Non-pigmented ciliary epithelial cell (primary cell): ENCODE results near the gene PACRG.

Experiments used
- DNase-seq: peaks from one replicate; pipeline ENCODE4 v3.0.0-alpha.2; 2010; ENCODE audit warnings: low read depth

PACRG gene

GRCh38 chr6:163137398-163137881 is 409.7 kb downstream of the PACRG start:
- no peak for DNase-seq

- DNase-seq = no peak
These were observed 418.3 kb downstream of the PACRG start for GRCh38 chr6:163146036-163146435.

- DNase-seq = no peak
These were observed 420.2 kb downstream of the PACRG start for GRCh38 chr6:163147994-163148393.

GRCh38 chr6:163148451-163149278 is 420.9 kb downstream of the PACRG start:
- DNase-seq = no peak

- no peak for DNase-seq
These were observed 421.6 kb downstream of the PACRG start for GRCh38 chr6:163149279-163149848.

- no peak for DNase-seq
These were observed 423.4 kb downstream of the PACRG start for GRCh38 chr6:163151212-163151611.

GRCh38 chr6:163152701-163153100 is 424.9 kb downstream of the PACRG start:
- DNase-seq = no peak

- no peak for DNase-seq
These were observed 431.3 kb downstream of the PACRG start for GRCh38 chr6:163159110-163159509.

GRCh38 chr6:163159689-163160088 is 431.9 kb downstream of the PACRG start:
- DNase-seq = no peak

GRCh38 chr6:163162007-163162873 is 434.5 kb downstream of the PACRG start:
- no peak for DNase-seq

GRCh38 chr6:163162874-163163213 is 435.1 kb downstream of the PACRG start:
- DNase-seq = no peak

- no peak for DNase-seq
These were observed 436.6 kb downstream of the PACRG start for GRCh38 chr6:163164175-163164900.

- no peak for DNase-seq
These were observed 437.6 kb downstream of the PACRG start for GRCh38 chr6:163165155-163165910.

GRCh38 chr6:163165922-163166321 is 438.1 kb downstream of the PACRG start:
- DNase-seq = no peak

- DNase-seq = no peak
These were observed 438.7 kb downstream of the PACRG start for GRCh38 chr6:163166507-163166906.

- no peak for DNase-seq
These were observed 441.7 kb downstream of the PACRG start for GRCh38 chr6:163169521-163169920.

- DNase-seq = no peak
These were observed 442.6 kb downstream of the PACRG start for GRCh38 chr6:163170294-163170883.

- no peak for DNase-seq
These were observed 446.0 kb downstream of the PACRG start for GRCh38 chr6:163173741-163174140.

- no peak for DNase-seq
These were observed 447.5 kb downstream of the PACRG start for GRCh38 chr6:163175301-163175700.

GRCh38 chr6:163176097-163176496 is 448.3 kb downstream of the PACRG start:
- no peak for DNase-seq

- no peak for DNase-seq
These were observed 449.2 kb downstream of the PACRG start for GRCh38 chr6:163177007-163177406.
